ENCODE results near the gene USP10.

USP10 gene

DNA sequence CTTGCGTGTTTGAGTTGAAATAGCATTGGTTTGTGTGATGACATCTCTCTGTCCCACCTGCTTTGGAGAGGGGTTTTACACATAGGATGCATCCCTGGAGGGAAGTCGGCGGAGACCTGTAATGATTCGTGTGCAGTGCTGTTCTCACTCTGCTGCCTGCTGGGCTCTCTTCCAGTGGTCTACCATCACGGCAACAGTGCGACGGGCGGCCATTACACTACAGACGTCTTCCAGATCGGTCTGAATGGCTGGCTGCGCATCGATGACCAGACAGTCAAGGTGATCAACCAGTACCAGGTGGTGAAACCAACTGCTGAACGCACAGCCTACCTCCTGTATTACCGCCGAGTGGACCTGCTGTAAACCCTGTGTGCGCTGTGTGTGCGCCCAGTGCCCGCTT lies 78.9 kb downstream of the USP10 start:
- DNase-seq, result no peak

DNA sequence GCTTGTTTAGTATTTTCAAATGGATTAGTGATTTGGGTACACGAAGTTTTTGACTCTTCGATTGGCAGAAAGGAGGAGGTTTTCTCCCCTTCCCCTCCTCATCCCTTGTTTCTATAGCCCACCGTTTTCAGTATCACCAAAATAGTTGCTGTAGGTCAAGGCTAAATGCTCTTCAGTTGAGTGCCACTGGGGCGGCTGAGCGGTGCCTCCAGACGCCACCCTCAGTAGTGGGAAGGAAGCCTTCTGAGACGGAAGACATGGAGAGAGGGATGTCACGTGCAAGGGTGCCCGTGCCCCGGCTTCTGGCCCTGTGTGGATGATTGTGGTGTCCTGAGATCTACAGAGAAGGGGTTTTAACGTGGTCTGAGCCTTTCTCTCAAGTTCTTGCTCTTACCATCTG lies 80.3 kb downstream of the USP10 start:
- no peak for DNase-seq

DNA sequence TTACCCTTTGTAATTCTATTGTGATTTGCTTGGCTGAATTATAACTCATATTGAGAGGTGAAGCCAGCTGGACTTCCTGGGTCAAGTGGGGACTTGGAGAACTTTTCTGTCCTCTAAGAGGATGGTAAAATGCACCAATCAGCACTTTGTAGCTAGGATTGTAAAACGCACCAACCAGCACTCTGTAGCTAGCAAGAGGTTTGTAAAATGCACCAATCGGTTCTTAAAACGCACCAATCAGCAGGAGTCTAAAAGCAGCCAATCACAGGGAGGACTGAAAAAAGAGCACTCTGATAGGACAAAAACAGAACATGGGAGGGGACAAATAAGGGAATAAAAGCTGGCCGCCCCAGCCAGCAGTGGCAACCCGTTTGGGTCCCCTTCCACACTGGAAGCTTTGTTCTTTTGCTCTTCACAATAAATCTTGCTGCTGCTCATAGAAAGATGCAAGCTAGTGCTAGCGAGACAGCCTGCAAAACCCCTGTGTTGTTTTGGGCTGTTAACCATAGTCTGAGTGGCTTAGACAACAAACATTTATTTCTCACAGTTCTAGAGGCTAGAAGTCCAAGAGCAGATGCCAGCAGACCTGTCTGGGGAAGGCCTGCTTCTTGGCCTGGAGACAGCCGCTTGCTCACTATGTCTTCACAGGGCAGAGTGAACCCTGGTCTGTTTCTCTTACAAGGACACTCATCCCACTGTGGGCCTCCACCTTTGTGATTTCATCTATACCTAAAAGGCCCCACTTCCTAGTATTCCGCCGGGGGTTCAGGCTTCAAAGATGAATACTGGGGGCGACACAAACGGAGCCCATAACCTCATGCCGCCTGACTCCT lies 81.0 kb downstream of the USP10 start:
- no peak for DNase-seq

DNA sequence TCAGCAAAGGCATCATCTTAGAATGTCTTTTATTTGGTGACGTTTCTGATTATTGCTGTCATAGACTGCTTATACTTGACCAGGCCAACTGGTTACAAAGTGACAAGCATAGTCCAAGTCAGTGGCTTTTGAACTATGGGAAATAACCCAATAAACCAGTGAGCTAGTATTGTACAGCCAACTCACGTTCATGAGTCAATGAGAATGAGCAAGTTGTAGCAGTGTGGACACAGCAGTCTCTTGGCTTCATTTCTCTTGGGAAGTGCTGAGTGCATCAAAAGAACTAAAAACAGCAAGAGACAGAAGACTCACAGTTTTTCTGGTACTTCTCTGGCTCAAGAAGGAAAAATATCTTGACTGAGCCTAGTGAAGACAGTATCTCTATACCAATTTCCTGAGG lies 83.0 kb downstream of the USP10 start:
- DNase-seq, result no peak

DNA sequence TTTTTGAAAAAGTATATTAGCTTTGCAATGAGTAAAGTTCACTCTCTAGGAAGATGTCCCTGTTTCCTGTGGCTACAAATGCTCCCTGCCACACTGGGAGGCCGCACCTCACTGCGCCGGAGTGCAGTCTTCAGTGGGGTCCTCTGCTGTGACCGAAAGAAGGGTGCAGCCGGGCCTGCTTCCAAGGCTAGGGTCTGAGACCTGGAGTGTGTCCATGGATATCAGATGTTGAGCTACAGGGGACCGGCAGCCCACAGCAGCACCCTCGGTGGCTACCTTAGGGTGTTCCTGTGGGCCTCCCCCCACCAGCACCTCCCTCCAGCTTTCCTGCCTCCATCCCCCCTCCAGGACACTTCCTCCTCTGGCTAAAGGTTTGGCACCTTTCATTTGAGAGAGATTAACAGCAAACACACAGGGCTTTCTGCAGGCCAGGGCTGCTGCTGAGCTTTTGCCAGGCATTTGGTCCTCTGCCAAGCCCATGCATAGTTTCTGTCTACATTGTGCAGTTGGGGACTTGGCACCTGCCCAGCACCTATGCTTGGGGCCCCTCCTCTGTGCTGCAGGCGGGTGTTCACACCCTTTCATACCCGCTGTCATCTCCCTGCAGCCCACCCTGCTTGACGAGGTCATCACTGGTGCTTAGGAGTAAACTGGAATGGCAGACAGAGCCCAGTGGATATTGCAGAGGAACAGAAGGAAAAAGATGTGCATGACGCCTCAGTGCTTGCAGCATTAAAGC lies 86.2 kb downstream of the USP10 start:
- peak; percentile 73 for DNase-seq

DNA sequence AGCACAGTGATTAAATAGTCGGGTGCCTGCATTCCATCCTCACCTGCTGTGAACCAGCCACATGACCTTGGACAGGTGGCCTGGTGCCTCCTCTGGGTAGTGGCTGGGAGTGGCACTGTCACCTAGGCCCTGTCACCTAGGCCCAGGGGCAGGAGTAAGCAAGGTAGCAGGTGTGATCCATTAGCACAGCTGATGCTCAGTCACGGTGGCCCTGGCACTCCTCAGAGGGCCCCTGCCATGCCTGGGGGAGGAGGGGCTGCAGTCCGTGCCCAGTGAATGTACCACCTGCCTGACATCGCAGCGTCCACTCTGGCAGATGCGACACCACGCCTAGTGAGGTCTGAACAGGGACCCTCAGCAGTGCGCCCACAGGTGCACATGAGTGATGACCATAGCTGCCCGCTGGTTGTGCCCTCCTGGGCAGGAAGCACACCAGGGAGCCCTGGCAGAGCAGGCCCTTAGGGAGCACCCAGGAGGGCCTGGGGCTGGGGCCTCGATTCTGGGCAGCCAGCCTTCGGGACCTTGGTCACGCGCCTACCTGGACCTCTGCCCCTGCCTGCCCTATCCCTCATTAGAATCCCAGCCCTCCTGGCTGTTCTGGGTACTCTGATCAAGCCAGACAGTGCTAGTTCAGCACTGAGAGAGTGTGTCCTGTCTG lies 86.9 kb downstream of the USP10 start:
- peak; percentile 82 for DNase-seq

DNA sequence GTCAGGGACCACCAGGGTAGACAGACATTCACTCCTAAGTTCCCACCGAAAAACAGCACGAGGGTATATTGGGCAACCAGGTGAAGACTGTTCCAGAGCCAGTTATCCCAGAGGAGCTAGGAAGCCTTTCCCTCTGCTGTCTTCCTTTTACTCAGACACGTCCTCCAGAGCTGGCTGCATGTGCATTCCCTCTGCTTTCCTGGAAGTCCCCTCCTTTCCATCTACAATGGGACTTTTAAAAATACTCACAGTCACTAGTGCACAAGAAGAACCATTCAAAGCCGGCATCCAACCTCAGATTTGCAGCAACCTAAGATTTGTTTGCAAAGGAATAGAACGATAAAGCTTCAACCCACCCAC lies 87.4 kb downstream of the USP10 start:
- DNase-seq, result no peak

DNA sequence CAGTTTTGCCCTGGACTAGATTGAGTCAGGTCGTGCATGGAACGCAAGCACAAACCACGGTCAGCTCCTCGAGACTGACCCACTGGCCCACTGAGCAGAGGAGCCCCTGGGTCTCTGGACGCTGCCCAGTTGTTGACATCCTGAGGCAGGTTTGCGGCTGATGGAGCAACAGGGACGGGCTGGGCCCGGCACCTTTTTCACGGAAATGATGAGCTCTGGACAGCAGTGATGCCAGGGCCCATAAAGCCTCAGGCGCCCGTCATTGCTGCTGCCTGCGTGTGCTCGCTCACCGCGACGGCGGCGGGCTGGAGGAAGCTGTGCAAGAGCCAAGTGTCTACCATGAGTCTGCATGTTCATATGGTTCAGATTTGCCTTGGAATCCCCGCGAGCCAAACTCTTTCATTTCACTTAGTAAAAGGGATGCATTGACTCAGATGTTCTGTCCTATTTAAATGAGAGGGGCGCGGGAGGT lies 89.2 kb downstream of the USP10 start:
- DNase-seq, result no peak

DNA sequence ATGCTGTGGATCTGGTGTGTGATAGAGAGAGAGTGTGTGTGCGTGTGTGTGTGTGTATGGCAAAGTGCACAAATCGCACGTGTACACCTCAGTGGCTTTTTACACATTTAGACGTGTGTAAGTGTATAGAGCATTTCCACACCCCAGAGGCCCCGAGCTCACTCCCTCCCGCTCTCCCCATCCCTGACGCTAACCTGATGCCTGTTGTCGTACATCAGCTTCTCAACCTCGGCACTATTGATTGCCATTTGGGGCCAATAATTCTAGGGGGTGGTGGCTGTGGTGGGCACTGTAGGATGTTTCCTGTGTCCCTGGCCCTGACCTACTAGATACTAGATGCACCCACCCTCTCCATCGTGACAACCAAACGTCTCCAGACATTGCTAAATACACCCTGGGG lies 89.6 kb downstream of the USP10 start:
- no peak for DNase-seq

DNA sequence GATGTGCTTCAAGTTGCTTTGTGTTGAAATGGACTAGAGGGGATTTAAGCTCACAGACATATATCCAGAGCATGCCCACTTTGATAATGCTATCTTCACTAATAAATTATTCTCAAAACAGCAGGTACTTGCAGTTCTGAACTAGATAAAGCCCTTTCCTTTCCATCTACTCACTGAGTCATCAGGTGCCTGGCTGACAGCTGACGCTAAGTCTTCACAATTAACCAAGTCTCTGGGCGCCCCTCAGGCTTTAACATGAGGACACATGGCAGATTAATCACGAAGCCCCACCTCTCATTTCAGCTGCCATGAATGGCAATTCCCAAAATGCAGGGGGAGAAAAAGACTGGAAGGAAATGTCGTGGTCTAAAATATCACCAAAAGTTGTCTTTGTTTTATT lies 90.5 kb downstream of the USP10 start:
- no peak for DNase-seq

DNA sequence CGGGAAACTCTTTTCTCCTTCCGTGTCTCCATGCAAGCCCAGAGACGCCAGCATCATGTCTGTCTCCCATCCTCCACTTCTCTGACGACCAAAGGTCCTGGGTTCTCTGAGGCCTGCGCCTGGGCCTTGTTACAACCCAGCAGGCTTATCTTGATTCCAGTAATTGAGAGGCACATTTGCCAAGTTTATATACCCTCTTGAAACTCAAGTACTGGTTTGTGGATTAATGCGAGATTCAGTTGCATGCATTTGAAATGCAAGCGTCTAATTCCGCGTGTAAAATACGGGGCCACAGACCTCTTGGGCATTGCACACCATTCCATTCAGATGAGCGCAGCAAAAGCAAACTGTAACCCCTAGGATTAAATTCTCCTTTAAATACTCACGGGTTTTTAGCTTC lies 91.3 kb downstream of the USP10 start:
- no peak for DNase-seq

DNA sequence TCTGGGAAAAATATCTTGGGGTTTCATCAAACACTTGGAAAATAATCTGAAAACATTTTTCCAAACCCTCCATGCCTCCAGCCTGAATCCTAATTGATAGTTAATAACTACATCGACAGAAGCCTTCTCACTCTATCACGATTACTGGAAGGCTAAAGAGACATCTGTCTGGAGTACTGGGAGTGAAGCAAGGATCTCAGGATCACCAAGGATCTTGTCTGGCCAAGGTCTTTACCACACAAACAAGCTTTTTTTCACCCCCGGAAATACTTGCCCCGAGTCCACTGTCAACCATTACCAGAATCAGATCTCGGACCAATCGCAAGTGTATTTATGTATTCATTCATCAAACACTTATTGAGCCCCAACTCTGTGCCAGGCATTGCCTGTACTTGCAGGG lies 91.7 kb downstream of the USP10 start:
- DNase-seq, result no peak

DNA sequence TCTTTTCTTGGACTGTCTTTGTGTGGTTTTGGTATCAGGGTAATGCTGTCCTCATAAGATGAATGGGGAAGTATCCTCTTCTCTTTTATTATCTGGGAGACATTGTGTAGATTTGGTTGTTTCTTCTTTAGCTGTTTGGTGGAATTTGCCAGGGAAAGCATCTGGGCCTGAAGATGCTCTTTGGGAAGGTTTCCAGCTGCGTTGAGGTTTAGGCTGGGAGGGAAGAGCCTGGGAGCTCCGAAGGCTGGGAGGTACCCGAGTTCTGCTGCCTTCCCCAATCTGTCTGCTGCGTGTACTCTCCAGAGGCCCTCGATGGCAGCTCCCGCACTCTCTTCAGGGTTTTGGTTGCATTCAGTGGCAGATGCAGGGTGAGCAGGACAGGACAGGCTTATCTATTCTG lies 94.4 kb downstream of the USP10 start:
- DNase-seq, result no peak

DNA sequence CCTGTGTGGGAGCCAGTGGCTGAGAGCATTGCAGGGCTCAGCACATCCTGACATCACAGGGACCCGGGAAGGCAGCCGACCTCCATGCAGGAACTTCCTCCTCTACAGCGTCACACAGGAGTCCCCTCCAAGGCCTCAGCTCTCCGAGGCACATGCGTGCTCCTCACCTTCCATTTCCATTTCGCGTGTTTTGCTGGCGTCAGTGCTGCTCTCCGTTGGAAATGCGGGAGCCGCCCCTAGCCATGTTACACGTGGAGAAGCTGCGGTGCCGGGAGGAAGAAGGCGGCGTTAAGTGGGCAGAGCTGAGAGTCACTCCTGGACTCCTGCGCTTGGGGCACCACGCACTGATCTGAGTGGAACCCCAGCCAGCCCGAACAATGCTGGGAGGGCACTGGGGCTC lies 94.8 kb downstream of the USP10 start:
- no peak for DNase-seq

DNA sequence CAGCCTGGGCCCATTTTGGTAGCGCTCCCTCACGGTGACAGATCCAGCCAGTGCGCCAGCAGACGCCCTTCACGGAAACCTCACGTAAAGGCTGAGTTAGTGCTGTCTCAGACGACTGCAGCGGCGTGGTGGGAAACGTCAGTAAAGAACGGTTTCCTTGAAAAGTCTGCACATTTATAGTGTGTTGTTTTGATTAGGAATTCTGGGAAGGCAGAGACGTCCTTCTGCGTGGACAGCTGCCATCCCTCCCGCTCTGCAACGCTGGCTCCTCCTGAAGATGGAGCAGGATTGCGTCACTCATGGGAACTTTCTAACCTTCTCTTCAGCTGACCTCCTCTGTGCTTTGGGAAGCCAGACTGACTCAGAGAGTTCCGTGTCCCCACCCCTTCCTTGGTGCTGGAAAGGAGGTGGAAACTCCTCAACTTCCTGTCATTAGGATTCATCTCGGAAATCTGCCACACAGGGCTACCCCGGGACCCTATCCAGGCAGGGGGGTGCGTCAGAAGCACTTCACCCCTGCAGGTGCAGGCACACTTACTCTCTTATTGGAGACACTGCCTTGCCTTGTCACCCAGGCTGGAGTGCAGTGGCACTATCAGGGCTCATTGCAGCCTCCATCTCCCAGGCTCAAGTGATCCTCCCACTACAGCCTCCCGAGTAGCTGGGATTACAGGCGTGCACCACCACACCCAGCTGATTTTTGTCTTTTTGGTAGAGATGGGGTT lies 95.7 kb downstream of the USP10 start:
- DNase-seq, result no peak

DNA sequence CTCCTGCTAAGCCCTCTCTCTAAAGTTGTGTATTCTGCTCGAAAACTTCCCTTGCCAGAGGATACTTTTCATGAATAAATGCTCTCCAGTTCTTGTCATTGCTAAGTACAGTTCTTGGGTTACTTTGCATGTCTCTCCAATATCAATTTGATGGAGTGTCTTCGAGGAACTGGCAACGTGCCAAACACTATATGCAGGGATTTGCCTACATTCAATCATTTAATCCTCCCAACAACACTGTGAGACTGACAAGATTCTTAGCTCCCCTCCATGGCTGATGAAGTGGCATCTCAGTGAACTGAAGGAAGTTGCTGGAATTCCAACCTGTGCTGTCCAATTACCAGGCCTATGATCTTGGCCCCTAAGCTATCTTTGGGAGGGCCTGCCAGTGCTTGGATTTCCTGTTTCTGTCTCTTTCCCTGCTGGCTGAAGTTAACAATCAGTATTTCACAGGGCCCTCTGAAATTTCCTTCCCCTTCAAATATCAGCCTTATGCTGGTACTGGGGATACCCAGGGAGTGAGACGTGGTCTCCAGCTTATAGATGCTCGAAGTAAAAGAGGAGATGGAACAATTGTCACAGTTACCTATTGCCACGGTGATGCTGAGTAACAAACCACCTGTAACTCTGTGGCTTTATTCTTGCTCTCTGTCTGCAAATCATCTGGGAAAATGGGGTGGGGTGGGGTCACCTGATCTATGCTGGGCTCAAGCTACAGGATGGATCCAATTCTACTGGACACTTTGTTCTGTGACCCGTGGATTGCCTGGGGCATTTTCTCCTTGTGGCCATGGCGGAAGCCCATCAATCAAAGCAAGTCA lies 100.6 kb downstream of the USP10 start:
- no peak for DNase-seq

DNA sequence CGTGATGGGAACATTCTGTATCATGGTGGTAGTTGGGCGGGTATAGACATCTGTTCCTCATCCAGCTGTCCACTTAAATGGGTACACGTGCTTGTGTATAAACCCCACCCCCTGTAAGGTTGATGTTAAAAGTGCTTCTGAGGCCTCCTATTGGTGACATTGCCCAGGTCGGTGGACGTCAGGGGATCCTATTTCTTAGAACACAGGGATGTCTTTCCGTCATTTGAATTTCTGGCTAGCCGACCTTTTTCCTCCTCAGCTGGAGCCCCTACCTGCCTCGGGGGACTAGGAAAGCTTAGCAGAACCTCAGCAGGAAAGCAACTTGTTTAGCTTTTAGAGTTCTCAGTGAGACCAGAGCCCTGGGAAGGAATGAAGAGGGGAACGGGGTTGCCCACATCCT lies 103.3 kb downstream of the USP10 start:
- DNase-seq, result no peak

DNA sequence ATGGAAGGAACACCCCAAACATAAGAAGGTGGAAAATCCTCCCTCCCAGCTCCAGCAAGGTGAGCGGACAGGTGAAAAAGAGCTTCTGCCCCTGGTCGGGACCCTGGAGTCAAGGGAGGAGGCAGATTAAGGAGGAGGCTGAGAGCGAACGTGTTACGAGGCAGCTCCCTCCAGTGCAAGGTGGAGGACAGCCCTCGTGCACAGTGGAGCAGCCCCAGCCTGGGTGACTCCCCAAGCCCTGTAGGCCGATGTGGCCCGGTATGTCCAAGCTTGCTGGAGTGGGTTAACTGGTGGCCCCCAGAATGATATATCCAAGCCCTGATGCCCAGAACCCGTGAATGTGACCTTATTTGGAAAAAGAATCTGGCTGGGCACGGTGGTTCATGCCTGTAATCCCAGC lies 104.5 kb downstream of the USP10 start:
- DNase-seq, result no peak

DNA sequence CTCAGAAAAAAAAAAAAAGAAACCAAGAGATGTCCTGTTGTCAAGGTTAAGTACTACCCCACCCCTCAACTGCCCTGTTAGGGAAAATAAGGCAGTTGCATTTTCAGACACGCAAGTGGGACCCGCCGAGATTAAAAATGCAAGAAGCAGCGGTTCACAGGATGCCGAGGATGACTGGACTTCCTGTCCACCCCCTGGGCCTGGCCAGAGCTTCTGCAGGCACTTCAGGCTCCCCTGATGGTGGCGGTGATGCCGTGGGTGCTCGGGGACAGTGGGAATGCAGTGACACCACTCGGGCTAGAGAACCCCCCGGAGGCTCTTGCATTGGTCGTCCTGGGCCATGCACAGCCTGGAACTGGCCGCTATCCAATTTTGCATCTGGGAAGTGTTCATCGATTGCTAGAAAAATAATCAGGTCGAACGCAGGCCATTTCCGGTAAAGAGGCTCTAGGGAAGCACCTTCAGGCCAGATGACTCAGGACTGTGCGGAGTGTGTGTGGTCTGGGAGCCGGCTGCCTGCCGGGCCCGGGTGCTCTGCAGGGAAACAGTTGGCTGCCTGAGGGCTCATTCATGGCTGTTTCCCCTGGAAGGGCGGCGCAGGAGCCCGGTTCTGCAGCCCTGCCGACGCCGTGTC lies 106.6 kb downstream of the USP10 start:
- DNase-seq, result no peak

DNA sequence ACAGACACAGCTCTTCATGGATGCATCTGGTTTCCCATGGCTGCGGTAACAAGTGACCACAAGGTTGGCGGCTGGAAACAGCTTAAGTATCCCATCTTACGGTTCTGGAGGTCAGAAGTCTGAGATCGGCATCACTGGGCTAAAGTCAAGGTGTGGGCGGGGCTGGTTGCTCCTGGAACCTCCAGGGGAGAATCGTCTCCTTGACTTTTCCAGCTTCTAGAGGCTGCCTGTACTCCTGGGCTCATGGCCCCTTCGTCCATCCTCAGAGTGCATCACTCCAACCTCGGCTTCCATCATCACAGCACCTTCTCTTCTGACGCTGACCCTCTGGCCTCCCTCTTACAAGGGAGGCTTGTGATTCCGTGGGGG lies 107.1 kb downstream of the USP10 start:
- no peak for DNase-seq

DNA sequence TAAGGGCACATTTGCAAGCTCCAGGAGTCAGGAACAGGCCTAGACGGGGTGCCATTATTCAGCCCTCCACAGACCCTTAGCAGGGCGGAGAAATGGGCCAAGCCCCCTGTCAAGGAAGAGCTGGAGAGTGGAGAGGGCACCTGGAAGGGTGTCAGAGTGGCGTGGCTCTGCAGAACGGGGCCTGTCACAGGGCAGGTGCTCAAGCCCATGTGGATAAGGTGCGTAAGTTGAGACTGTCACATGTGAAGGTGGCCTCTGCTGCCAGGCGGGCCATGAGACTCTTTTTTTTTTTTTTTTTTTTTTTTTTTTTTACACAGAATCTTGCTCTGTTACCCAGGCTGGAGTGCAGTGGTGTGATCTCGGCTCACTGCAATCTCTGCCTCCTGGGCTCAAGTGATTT lies 108.0 kb downstream of the USP10 start:
- DNase-seq, result no peak

DNA sequence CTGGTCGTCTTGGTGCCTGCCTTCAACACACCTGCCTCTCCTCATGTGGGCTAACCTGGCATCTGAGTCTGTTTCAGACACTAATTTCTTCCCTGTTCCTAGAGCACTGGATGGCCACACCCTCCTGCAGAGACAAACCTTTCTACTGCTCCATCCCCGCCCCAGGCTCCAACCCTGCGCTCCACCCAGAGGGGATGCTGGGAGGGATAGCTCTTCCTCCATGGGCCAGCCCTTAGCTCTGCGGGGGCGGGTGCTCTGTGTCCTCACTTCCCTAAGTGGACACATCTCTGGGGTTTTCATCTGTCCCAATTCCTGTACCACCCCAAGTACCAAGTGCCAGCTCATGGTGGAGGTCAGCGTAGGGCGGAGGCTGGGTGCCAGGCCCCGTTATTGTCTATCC lies 109.0 kb downstream of the USP10 start:
- DNase-seq, result peak; percentile 0
